ENCODE results near the gene OR13G1.

OR13G1 gene

DNA sequence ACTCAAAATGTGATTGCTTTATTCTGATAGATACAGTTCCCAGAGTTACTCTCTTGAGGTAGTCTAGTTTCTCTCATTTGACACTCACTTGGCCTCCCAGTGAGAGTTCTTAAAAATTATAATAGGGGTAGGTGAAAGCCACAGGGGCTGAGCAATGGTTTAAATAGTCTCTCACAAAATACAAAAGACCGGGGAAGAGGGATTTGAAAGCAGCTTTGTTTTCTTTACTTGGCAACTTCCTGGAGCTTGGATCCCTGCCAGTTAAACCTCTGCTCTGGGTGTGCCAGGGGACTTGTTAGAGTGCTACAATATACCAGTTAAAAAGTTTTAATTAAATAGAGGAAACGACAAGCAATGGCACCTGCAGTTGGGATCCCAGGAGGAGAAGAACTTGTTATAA lies 31.7 kb downstream of the OR13G1 start:
- DNase-seq (ENCODE audit: low read depth, low spot score), result peak; percentile 47
- Histone ChIP-seq H3K36me3 (ENCODE audit: control insufficient read depth, insufficient read depth, low read length) (no peaks in the 10 kb centered on the region), H3K9me3 (ENCODE audit: control insufficient read depth, insufficient read depth, low read length) (no peaks in the 10 kb centered on the region), H3K4me1 (ENCODE audit: control insufficient read depth, insufficient read depth, low read length) (no peaks in the 10 kb centered on the region; the same call in 1 of the 2 replicates), H3K27me3 (ENCODE audit: control insufficient read depth, insufficient read depth, low read length) (no peaks in the 10 kb centered on the region), H3K27ac (ENCODE audit: low read length) (no peak overlapping the region), H3K4me3 (ENCODE audit: low read length) (no peak overlapping the region)
- no CpG with 5 or more reads among the region's 2 CpGs for WGBS (ENCODE audit: insufficient coverage, insufficient read length)

DNA sequence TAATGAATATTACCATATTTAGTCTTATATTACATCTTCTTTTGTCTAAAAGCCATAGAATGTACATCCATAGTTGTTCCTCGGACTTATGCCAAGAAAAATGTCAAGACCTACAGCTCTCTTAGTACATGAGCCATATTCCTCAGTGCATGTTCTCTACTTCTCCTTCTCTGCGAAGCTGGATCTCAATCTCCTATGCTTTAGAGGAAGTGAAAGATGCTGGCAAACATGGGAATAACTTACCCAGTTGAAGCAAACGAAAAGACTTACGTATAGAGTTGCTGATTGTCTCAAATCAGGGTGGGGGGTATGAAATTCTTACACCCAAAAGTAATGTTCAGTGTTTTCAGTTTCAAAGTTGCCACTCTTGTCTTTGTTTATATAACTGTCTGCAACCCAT lies 32.7 kb downstream of the OR13G1 start:
- H3K4me1 ChIP-seq (ENCODE audit: control insufficient read depth, insufficient read depth, low read length), result no peaks in the 10 kb centered on the region; the same call in 1 of the 2 replicates
- H3K4me3 ChIP-seq (ENCODE audit: low read length), result no peak overlapping the region
- H3K9me3 ChIP-seq (ENCODE audit: control insufficient read depth, insufficient read depth, low read length), result no peaks in the 10 kb centered on the region
- no peak overlapping the region for H3K27ac ChIP-seq (ENCODE audit: low read length)
- H3K36me3 ChIP-seq (ENCODE audit: control insufficient read depth, insufficient read depth, low read length), result no peaks in the 10 kb centered on the region
- no peak for DNase-seq (ENCODE audit: low read depth, low spot score)
- WGBS (ENCODE audit: insufficient coverage, insufficient read length), result no CpG with 5 or more reads among the region's 4 CpGs
- H3K27me3 ChIP-seq (ENCODE audit: control insufficient read depth, insufficient read depth, low read length), result no peaks in the 10 kb centered on the region

DNA sequence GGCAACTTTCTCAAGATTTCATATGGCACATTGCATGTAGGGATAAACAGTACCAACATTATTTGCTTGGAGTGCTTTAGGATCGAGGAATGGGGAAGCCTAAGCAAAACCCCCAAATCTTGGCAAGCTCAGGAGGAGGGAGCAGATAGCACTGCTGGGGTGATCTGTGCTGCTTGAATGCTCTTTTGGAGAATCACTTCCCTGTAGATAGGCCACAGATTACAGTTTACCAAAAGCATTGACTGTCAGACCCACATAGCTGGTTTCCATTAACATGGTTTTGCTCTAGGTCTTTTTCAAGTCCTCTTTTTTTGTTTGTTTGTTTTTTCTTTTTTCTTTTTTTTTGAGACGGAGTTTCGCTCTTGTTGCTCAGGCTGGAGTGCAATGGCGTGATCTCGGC lies 36.8 kb downstream of the OR13G1 start:
- no CpG with 5 or more reads among the region's 5 CpGs for WGBS (ENCODE audit: insufficient coverage, insufficient read length)
- Histone ChIP-seq H3K4me1 (ENCODE audit: control insufficient read depth, insufficient read depth, low read length) (no peaks in the 10 kb centered on the region; the same call in 1 of the 2 replicates), H3K27me3 (ENCODE audit: control insufficient read depth, insufficient read depth, low read length) (no peaks in the 10 kb centered on the region), H3K9me3 (ENCODE audit: control insufficient read depth, insufficient read depth, low read length) (no peaks in the 10 kb centered on the region), H3K4me3 (ENCODE audit: low read length) (no peak overlapping the region), H3K36me3 (ENCODE audit: control insufficient read depth, insufficient read depth, low read length) (no peaks in the 10 kb centered on the region), H3K27ac (ENCODE audit: low read length) (no peak overlapping the region)
- no peak for DNase-seq (ENCODE audit: low read depth, low spot score)

DNA sequence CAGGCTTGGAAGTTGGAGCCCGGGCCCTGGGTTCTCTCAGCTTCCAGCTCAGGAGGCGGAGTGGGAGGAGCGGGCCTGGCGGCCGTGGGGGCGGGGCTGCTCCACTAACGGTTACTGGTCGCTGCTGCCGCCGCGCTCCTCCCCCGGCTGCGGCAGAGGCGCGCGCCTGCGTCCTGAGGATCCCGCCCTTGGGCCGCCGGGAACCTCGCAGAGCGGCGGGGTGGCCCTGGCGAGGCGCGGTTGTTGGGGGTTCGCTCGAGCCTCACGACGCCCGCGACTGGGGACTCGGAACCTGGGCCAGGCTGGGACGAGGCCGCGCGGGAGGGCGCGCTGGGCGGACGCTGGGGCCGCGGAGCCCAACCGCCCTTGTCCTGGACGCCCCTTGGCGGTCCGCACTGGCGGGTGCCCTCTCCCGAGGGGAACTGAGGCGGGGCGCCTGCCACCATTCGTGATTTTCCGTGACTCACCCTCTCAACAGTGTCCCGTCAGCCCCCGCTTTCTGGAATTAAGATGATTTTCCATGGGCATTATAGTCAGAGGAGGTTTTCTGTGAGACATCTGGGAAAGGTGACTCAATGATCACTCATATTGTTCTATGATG lies 40.1 kb downstream of the OR13G1 start:
- H3K36me3 ChIP-seq (ENCODE audit: control insufficient read depth, insufficient read depth, low read length), result no peaks in the 10 kb centered on the region
- H3K4me1 ChIP-seq (ENCODE audit: control insufficient read depth, insufficient read depth, low read length), result no peaks in the 10 kb centered on the region
- H3K27me3 ChIP-seq (ENCODE audit: control insufficient read depth, insufficient read depth, low read length), result no peaks in the 10 kb centered on the region
- no peaks in the 10 kb centered on the region for H3K9me3 ChIP-seq (ENCODE audit: control insufficient read depth, insufficient read depth, low read length)
- no peak overlapping the region for H3K27ac ChIP-seq (ENCODE audit: low read length)
- no peak overlapping the region; the same call in 1 of the 2 replicates for H3K4me3 ChIP-seq (ENCODE audit: low read length)
- no peak for DNase-seq (ENCODE audit: low read depth, low spot score)
- no CpG with 5 or more reads among the region's 55 CpGs for WGBS (ENCODE audit: insufficient coverage, insufficient read length)

DNA sequence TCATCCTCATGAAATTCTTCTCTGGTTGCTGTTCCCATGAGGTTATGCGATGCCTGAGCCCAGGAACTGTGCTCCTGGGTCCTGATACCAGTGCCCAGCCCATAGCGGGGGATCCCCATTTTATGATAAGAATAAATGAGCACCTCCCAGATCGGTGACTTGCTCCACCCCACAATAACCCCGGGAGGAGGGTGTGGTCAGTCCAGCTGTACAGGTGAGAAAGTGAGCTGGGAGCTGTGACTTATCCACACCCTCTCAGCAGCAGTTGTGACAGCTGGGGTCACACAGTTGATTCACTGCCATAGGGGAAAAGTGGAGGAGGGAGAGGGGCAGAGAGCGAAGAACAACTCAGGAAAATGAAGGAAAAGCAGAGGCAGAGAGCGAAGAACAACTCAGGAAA lies 40.8 kb downstream of the OR13G1 start:
- no peak overlapping the region for H3K27ac ChIP-seq (ENCODE audit: low read length)
- no peak for DNase-seq (ENCODE audit: low read depth, low spot score)
- H3K9me3 ChIP-seq (ENCODE audit: control insufficient read depth, insufficient read depth, low read length), result no peaks in the 10 kb centered on the region
- no peaks in the 10 kb centered on the region for H3K4me1 ChIP-seq (ENCODE audit: control insufficient read depth, insufficient read depth, low read length)
- H3K4me3 ChIP-seq (ENCODE audit: low read length), result no peak overlapping the region
- H3K27me3 ChIP-seq (ENCODE audit: control insufficient read depth, insufficient read depth, low read length), result no peaks in the 10 kb centered on the region
- WGBS (ENCODE audit: insufficient coverage, insufficient read length), result no CpG with 5 or more reads among the region's 6 CpGs
- no peaks in the 10 kb centered on the region for H3K36me3 ChIP-seq (ENCODE audit: control insufficient read depth, insufficient read depth, low read length)

DNA sequence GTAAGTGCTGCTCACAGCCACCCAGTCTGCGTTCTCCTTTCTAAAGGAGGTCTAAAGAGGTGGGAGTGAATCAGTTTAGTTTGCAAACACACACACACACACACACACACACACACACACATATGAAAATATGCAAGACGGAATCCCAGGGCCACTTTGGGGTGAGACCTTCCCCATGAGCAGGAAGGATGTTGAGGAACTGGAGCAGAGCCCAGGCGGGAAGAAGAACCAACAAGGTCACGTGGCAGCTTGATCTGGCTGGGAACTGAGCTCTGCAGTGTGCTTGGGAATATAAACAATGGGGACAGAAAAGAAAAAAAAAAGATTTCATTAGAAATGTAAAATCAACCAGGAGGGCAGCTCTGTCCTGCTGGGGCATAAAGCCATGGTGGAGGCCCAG lies 41.5 kb downstream of the OR13G1 start:
- Histone ChIP-seq H3K27me3 (ENCODE audit: control insufficient read depth, insufficient read depth, low read length) (no peaks in the 10 kb centered on the region), H3K9me3 (ENCODE audit: control insufficient read depth, insufficient read depth, low read length) (no peaks in the 10 kb centered on the region), H3K27ac (ENCODE audit: low read length) (no peak overlapping the region), H3K4me3 (ENCODE audit: low read length) (no peak overlapping the region), H3K36me3 (ENCODE audit: control insufficient read depth, insufficient read depth, low read length) (no peaks in the 10 kb centered on the region), H3K4me1 (ENCODE audit: control insufficient read depth, insufficient read depth, low read length) (no peaks in the 10 kb centered on the region)
- DNase-seq (ENCODE audit: low read depth, low spot score), result no peak
- no CpG with 5 or more reads among the region's 4 CpGs for WGBS (ENCODE audit: insufficient coverage, insufficient read length)

DNA sequence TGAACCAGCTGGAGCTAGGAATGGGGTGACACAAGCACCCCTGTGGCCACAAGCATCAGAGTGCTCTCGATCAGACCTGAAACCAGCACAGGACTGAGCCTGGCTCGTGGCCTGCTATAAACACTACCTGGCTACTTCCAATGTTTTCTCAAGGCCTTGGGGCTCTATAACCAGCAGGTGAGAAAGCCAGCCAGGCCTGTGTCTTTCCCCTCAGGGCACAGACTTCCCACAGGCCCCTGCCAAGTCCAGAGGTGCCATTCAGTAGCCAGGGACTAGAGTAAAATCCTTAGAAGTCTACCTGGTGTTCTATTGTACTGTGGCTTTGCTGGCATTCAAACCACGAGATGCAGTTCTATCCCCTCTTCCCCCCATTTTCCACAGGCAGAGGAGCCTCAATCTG lies 51.6 kb downstream of the OR13G1 start:
- no peak overlapping the region for H3K4me3 ChIP-seq (ENCODE audit: low read length)
- no peaks in the 10 kb centered on the region for H3K4me1 ChIP-seq (ENCODE audit: control insufficient read depth, insufficient read depth, low read length)
- DNase-seq (ENCODE audit: low read depth, low spot score), result no peak
- H3K36me3 ChIP-seq (ENCODE audit: control insufficient read depth, insufficient read depth, low read length), result no peaks in the 10 kb centered on the region
- no peak overlapping the region for H3K27ac ChIP-seq (ENCODE audit: low read length)
- H3K9me3 ChIP-seq (ENCODE audit: control insufficient read depth, insufficient read depth, low read length), result no peaks in the 10 kb centered on the region
- no peaks in the 10 kb centered on the region for H3K27me3 ChIP-seq (ENCODE audit: control insufficient read depth, insufficient read depth, low read length)
- WGBS (ENCODE audit: insufficient coverage, insufficient read length), result no CpG with 5 or more reads among the region's 3 CpGs
